HepG2 (cell line): ENCODE results near the gene GSPT1. TPM values are rescaled to one million over a fixed set of nuclear protein-coding genes. Genes with fewer than 3 reads are reported as not detected.
A peak's percentile ranks its signal among the peaks of the same experiment; 100 is the strongest.

Experiments
- ATF7-NPFF ChIP-seq: sonication (generic); formaldehyde crosslinking; IDR thresholded peaks from 2 replicates; pipeline ENCODE4 v1.8.1; 2023; ENCODE audit warnings: mild to moderate bottlenecking, low read depth, missing genetic modification reagents, moderate library complexity
- JUND ChIP-seq: sonication (generic); formaldehyde crosslinking; IDR thresholded peaks from 2 replicates; pipeline ENCODE4 v1.8.0; 2022; ENCODE audit warnings: mild to moderate bottlenecking, missing genetic modification reagents
- KLF9 ChIP-seq: IDR thresholded peaks from 2 replicates; pipeline ENCODE4 v1.6.1; 2016; ENCODE audit warnings: low read depth
- MAFG ChIP-seq: sonication (generic); formaldehyde crosslinking; IDR thresholded peaks from 2 replicates; pipeline ENCODE4 v1.5.1; 2020; ENCODE audit warnings: mild to moderate bottlenecking, missing genetic modification reagents
- POLR2AphosphoS2 ChIP-seq: IDR thresholded peaks from 2 replicates; pipeline ENCODE4 v1.6.1; 2011; ENCODE audit warnings: low read depth, low read length, improper control_type of control experiment
- SMAD9 ChIP-seq: sonication (generic); formaldehyde crosslinking; IDR thresholded peaks from 2 replicates; pipeline ENCODE4 v1.5.1; 2020; ENCODE audit warnings: mild to moderate bottlenecking, missing genetic modification reagents
- SP140L ChIP-seq: sonication (generic); formaldehyde crosslinking; IDR thresholded peaks from 2 replicates; pipeline ENCODE4 v1.4.0; 2020; ENCODE audit warnings: missing genetic modification reagents, borderline replicate concordance
- TCF7L2 ChIP-seq: IDR thresholded peaks from 2 replicates; pipeline ENCODE4 v1.6.1; 2011; ENCODE audit warnings: mild to moderate bottlenecking, low read depth, low read length, moderate library complexity
- YEATS2 ChIP-seq: sonication (generic); formaldehyde crosslinking; IDR thresholded peaks from 2 replicates; pipeline ENCODE4 v1.4.0; 2020; ENCODE audit warnings: missing genetic modification reagents, borderline replicate concordance
- ZNF350 ChIP-seq: sonication (generic); formaldehyde crosslinking; IDR thresholded peaks from 2 replicates; pipeline ENCODE4 v1.4.0; 2020; ENCODE audit warnings: mild to moderate bottlenecking, low read depth, missing genetic modification reagents, borderline replicate concordance
- polyA plus RNA-seq, 8 experiments: library from polyadenylated mRNA; depleted of rRNA in 3 of 8; stranded (reverse) in 7 of 8; unstranded in 1 of 8; fragments of >200 nt; fragmentation: Illumina TruSeq in 4 of 8; extraction: Trizol in 4 of 8; gene quantifications; 2 replicates each; pipeline versions ENCODE4 v1.2.1 to v1.2.3, GENCODE V29; 2011 to 2016; ENCODE audit warnings: low read depth in 4 of 8, missing spikeins in 1 of 8, mixed read lengths in 1 of 8; ENCODE audit not compliant: insufficient read depth in 1 of 8
- total RNA-seq, 5 experiments: library from RNA; depleted of rRNA; stranded (reverse); fragments of >200 nt; fragmentation: Illumina TruSeq; extraction: Trizol; gene quantifications; 2 replicates each; pipeline ENCODE4 v1.2.3, GENCODE V29; 2016; ENCODE audit warnings: low read depth in 1 of 5
- TF ChIP-seq, protein P1 (sequence below): sonication (generic); formaldehyde crosslinking; IDR thresholded peaks from 2 replicates; pipeline ENCODE4 v1.8.0; 2022; ENCODE audit warnings: mild to moderate bottlenecking, missing genetic modification reagents; ENCODE audit not compliant: insufficient replicate concordance
- TF ChIP-seq, protein P2 (sequence below): sonication (generic); formaldehyde crosslinking; IDR thresholded peaks from 2 replicates; pipeline ENCODE4 v1.5.0; 2020; ENCODE audit warnings: mild to moderate bottlenecking, missing genetic modification reagents
- TF ChIP-seq, protein P3 (sequence below): sonication (generic); formaldehyde crosslinking; IDR thresholded peaks from 2 replicates; pipeline ENCODE4 v1.4.0; 2020; ENCODE audit warnings: missing genetic modification reagents
- TF ChIP-seq, protein P4 (sequence below): IDR thresholded peaks from 2 replicates; pipeline ENCODE4 v1.6.1; 2016; ENCODE audit warnings: missing biosample characterization, missing genetic modification reagents, low read depth
- TF ChIP-seq, protein P5 (sequence below): sonication (generic); formaldehyde crosslinking; conservative IDR thresholded peaks from 2 replicates; pipeline ENCODE4 v1.8.0; 2022; ENCODE audit warnings: mild to moderate bottlenecking, moderate library complexity, missing genetic modification reagents
- TF ChIP-seq, protein P6 (sequence below): sonication (generic); formaldehyde crosslinking; IDR thresholded peaks from 2 replicates; pipeline ENCODE4 v1.8.1; 2023; ENCODE audit warnings: mild to moderate bottlenecking, missing genetic modification reagents

GSPT1 gene
- total and polyA plus RNA-seq, 2 of the 13 experiments (the other 11 are each of a cell fraction or from before 2014, with no cell fraction given): 120 to 316 TPM

DNA sequence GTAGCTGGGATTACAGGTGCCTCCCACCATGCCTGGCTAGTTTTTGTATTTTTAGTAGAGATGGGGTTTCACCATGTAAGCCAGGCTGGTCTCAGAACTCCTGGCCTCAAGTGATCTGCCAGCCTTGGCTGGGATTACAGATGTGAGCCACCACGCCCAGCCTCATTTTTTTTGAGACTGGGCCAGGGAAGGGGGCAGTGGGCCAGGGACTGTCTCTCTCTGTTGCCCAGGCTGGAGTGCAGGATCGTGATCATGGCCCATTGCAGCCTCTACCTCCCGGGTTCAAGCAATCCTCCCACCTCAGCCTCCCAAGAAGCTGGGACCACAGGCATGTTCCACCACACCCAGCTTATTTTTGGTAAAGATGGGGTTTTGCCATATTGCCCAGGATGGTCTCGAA, 80.4 kb downstream of the GSPT1 start (continued):
- TF ChIP-seq, protein P1, sequence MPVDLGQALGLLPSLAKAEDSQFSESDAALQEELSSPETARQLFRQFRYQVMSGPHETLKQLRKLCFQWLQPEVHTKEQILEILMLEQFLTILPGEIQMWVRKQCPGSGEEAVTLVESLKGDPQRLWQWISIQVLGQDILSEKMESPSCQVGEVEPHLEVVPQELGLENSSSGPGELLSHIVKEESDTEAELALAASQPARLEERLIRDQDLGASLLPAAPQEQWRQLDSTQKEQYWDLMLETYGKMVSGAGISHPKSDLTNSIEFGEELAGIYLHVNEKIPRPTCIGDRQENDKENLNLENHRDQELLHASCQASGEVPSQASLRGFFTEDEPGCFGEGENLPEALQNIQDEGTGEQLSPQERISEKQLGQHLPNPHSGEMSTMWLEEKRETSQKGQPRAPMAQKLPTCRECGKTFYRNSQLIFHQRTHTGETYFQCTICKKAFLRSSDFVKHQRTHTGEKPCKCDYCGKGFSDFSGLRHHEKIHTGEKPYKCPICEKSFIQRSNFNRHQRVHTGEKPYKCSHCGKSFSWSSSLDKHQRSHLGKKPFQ: no peak
- peak; percentile 12; the same call in 1 of the 2 replicates for TF ChIP-seq POLR2AphosphoS2
- TF ChIP-seq, protein P2, sequence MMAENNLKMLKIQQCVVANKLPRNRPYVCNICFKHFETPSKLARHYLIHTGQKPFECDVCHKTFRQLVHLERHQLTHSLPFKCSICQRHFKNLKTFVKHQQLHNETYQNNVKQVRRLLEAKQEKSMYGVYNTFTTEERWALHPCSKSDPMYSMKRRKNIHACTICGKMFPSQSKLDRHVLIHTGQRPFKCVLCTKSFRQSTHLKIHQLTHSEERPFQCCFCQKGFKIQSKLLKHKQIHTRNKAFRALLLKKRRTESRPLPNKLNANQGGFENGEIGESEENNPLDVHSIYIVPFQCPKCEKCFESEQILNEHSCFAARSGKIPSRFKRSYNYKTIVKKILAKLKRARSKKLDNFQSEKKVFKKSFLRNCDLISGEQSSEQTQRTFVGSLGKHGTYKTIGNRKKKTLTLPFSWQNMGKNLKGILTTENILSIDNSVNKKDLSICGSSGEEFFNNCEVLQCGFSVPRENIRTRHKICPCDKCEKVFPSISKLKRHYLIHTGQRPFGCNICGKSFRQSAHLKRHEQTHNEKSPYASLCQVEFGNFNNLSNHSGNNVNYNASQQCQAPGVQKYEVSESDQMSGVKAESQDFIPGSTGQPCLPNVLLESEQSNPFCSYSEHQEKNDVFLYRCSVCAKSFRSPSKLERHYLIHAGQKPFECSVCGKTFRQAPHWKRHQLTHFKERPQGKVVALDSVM: peak; percentile 90
- TF ChIP-seq, protein P3, sequence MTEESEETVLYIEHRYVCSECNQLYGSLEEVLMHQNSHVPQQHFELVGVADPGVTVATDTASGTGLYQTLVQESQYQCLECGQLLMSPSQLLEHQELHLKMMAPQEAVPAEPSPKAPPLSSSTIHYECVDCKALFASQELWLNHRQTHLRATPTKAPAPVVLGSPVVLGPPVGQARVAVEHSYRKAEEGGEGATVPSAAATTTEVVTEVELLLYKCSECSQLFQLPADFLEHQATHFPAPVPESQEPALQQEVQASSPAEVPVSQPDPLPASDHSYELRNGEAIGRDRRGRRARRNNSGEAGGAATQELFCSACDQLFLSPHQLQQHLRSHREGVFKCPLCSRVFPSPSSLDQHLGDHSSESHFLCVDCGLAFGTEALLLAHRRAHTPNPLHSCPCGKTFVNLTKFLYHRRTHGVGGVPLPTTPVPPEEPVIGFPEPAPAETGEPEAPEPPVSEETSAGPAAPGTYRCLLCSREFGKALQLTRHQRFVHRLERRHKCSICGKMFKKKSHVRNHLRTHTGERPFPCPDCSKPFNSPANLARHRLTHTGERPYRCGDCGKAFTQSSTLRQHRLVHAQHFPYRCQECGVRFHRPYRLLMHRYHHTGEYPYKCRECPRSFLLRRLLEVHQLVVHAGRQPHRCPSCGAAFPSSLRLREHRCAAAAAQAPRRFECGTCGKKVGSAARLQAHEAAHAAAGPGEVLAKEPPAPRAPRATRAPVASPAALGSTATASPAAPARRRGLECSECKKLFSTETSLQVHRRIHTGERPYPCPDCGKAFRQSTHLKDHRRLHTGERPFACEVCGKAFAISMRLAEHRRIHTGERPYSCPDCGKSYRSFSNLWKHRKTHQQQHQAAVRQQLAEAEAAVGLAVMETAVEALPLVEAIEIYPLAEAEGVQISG (CRISPR knock-in tag): peak; percentile 1; the same call in 1 of the 2 replicates
- TF ChIP-seq, protein P4, sequence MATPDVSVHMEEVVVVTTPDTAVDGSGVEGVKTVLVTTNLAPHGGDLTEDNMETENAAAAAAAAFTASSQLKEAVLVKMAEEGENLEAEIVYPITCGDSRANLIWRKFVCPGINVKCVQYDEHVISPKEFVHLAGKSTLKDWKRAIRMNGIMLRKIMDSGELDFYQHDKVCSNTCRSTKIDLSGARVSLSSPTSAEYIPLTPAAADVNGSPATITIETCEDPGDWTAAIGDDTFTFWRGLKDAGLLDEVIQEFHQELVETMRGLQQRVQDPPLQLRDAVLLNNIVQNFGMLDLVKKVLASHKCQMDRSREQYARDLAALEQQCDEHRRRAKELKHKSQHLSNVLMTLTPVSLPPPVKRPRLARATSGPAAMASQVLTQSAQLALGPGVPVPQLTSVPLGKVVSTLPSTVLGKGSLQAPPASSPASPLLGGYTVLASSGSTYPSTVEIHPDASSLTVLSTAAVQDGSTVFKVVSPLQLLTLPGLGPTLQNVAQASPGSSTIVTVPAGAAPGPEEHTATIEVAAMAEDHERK (CRISPR knock-in tag): no peak
- no peak for TF ChIP-seq KLF9 (CRISPR knock-in tag)
- no peak for TF ChIP-seq SP140L
- TF ChIP-seq SMAD9 (CRISPR knock-in tag): no peak
- no peak for TF ChIP-seq JUND (CRISPR knock-in tag)
- TF ChIP-seq, protein P5, sequence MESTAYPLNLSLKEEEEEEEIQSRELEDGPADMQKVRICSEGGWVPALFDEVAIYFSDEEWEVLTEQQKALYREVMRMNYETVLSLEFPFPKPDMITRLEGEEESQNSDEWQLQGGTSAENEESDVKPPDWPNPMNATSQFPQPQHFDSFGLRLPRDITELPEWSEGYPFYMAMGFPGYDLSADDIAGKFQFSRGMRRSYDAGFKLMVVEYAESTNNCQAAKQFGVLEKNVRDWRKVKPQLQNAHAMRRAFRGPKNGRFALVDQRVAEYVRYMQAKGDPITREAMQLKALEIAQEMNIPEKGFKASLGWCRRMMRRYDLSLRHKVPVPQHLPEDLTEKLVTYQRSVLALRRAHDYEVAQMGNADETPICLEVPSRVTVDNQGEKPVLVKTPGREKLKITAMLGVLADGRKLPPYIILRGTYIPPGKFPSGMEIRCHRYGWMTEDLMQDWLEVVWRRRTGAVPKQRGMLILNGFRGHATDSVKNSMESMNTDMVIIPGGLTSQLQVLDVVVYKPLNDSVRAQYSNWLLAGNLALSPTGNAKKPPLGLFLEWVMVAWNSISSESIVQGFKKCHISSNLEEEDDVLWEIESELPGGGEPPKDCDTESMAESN: 0 out of 2 replicates have a peak, but pooled peaks have one; percentile 25
- no peak; the same call in 1 of the 2 replicates for TF ChIP-seq MAFG
- no peak for TF ChIP-seq TCF7L2
- no peak for TF ChIP-seq YEATS2 (CRISPR knock-in tag)
- TF ChIP-seq ATF7-NPFF: peak; percentile 34; the same call in 1 of the 2 replicates
- TF ChIP-seq, protein P6, sequence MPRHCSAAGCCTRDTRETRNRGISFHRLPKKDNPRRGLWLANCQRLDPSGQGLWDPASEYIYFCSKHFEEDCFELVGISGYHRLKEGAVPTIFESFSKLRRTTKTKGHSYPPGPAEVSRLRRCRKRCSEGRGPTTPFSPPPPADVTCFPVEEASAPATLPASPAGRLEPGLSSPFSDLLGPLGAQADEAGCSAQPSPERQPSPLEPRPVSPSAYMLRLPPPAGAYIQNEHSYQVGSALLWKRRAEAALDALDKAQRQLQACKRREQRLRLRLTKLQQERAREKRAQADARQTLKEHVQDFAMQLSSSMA: no peak
- no peak for TF ChIP-seq ZNF350 (CRISPR knock-in tag)
